Neural progenitor cell (in vitro differentiated cells): ENCODE measurements around the gene SUN1. TPM values are rescaled to one million over a fixed set of nuclear protein-coding genes. Genes with fewer than 3 reads are reported as not detected.

Experiments used
- DNase-seq: peaks from one replicate; pipeline ENCODE4 v3.0.0-alpha.2; 2016; ENCODE audit warnings: low spot score
- H2AFZ ChIP-seq: fragments of 200-600 bp; sonication (generic); replicated peaks from 2 replicates; pipeline ENCODE4 v1.6.1; 2016; ENCODE audit warnings: antibody characterized with exemption
- H3F3A ChIP-seq: fragments of 200-600 bp; sonication (generic); 2 replicates; pipeline ENCODE4 v1.6.1; 2016; ENCODE audit warnings: antibody characterized with exemption, low read depth
- H3K27ac ChIP-seq: fragments of 200-600 bp; sonication (generic); 2 replicates; pipeline ENCODE4 v1.5.1; 2016; ENCODE audit warnings: mild to moderate bottlenecking
- H3K27me3 ChIP-seq: fragments of 200-600 bp; sonication (generic); 2 replicates; pipeline ENCODE4 v1.6.1; 2016; ENCODE audit warnings: mild to moderate bottlenecking, moderate library complexity
- H3K36me3 ChIP-seq: fragments of 200-600 bp; sonication (generic); 2 replicates; pipeline ENCODE4 v1.5.1; 2016
- H3K4me1 ChIP-seq: fragments of 200-600 bp; sonication (generic); 2 replicates; pipeline ENCODE4 v1.6.1; 2016; ENCODE audit warnings: mixed run types
- H3K4me2 ChIP-seq: fragments of 200-600 bp; sonication (generic); 2 replicates; pipeline ENCODE4 v1.6.1; 2016
- H3K4me3 ChIP-seq: fragments of 200-600 bp; sonication (generic); 2 replicates; pipeline ENCODE4 v1.5.1; 2016
- H3K79me2 ChIP-seq: fragments of 200-600 bp; sonication (generic); 2 replicates; pipeline ENCODE4 v1.6.1; 2016; ENCODE audit warnings: low read depth
- H3K9ac ChIP-seq: fragments of 200-600 bp; sonication (generic); 2 replicates; pipeline ENCODE4 v1.6.1; 2016
- H3K9me3 ChIP-seq: fragments of 200-600 bp; sonication (generic); 2 replicates; pipeline ENCODE4 v1.5.1; 2016; ENCODE audit warnings: low read depth
- H4K20me1 ChIP-seq: fragments of 200-600 bp; sonication (generic); 2 replicates; pipeline ENCODE4 v1.6.1; 2016; ENCODE audit warnings: low read depth
- H3K27ac Mint-ChIP-seq: 3 replicates; pipeline ENCODE4 v1.8.0; 2021; ENCODE audit warnings: mixed read lengths
- H3K27me3 Mint-ChIP-seq: 2 replicates; pipeline ENCODE4 v1.8.0; 2022; ENCODE audit warnings: low read depth, mild to moderate bottlenecking, inconsistent platforms, moderate library complexity, mixed read lengths; ENCODE audit not compliant: insufficient read depth
- H3K36me3 Mint-ChIP-seq: 3 replicates; pipeline ENCODE4 v1.8.0; 2021; ENCODE audit warnings: mixed read lengths
- H3K4me1 Mint-ChIP-seq: 3 replicates; pipeline ENCODE4 v1.8.0; 2021; ENCODE audit warnings: mixed read lengths
- H3K4me3 Mint-ChIP-seq: 3 replicates; pipeline ENCODE4 v1.8.0; 2021; ENCODE audit warnings: mild to moderate bottlenecking, moderate library complexity, mixed read lengths
- H3K9me3 Mint-ChIP-seq: 3 replicates; pipeline ENCODE4 v1.8.0; 2020; ENCODE audit warnings: mixed read lengths
- CTCF ChIP-seq: fragments of 200-600 bp; sonication (generic); IDR thresholded peaks from 2 replicates; pipeline ENCODE4 v1.5.1; 2017; ENCODE audit warnings: antibody characterized with exemption, mild to moderate bottlenecking
- EZH2 ChIP-seq: fragments of 200-600 bp; sonication (generic); IDR thresholded peaks from 2 replicates; pipeline ENCODE4 v1.6.1; 2017; ENCODE audit warnings: antibody characterized with exemption, mild to moderate bottlenecking, moderate library complexity
- EZH2phosphoT487 ChIP-seq: fragments of 200-600 bp; sonication (generic); IDR thresholded peaks from 2 replicates; pipeline ENCODE4 v1.6.1; 2017; ENCODE audit warnings: antibody characterized with exemption
- total RNA-seq: library from RNA; depleted of rRNA; stranded (reverse); fragments of >200 nt; gene quantifications from 2 replicates; pipeline ENCODE4 v1.2.3, GENCODE V29; 2015; ENCODE audit warnings: low replicate concordance

The SUN1 gene
- total RNA-seq, 1 donor from 2014 or later, result 104 TPM

DNA sequence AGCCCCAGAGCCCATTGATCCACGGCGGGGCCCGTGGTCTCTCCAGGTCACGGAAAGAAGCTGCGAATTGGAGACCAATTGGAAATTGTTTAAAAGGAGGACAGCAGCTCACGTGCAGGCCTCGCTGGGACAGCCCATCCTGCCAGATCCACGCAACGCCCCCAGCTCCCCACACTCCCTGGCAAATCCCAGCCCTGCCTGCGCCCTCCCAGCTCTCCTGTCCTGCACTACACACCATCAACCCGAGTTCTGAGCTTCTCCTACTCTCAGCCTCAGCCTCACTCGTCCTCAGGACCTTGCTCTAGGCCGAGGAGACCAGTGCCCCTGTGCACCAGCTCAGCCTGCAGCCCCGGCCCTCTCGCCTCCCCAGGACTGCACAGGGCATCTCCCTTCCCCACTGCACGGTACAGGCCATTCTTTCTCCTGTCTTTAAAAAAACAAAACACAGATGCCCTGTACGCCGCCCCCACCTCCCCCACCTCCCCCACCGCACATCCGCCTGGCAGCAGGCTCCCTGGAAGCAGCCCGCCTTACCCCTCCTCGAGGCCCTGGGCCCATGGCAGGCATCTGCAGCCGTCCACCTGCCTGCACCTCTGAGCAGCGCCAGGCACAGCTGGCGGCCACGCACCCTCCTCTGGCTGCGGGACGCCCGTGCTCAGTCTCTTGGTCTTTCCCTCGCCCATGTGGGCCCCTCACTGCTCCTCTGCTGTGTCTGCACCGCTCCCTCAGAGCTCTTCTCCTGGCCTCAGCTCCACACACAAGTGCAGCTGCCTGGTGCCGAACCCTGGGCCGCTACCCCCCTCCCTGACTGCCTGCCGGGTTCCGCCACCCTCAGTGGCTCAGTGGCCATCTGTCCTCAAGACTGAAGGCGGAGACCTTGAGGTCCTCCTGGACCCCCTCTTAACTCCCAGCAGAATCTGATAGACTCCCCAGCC is 48.5 kb upstream of the SUN1 start:
- Histone ChIP-seq H3K4me1 (no peaks in the 10 kb centered on the region), H3K27me3 (no peaks in the 10 kb centered on the region), H3K36me3 (no peaks in the 10 kb centered on the region), H3F3A (peaks cover 6% of the 10 kb centered on the region), H3K9me3 (no peaks in the 10 kb centered on the region), H3K9ac (no peak overlapping the region), H2AFZ (no peak overlapping the region), H4K20me1 (no peaks in the 10 kb centered on the region), H3K4me3 (no peak overlapping the region), H3K27ac (no peak overlapping the region), H3K79me2 (no peaks in the 10 kb centered on the region), H3K4me2 (no peak overlapping the region)
- no peak for DNase-seq
- no peaks in the 10 kb centered on the region for H3K9me3 Mint-ChIP-seq
- no peaks in the 10 kb centered on the region for H3K4me1 Mint-ChIP-seq
- H3K4me3 Mint-ChIP-seq, result no peak overlapping the region
- peaks cover 36% of the 10 kb centered on the region for H3K36me3 Mint-ChIP-seq
- TF ChIP-seq CTCF (no peak), EZH2 (no peak), EZH2phosphoT487 (no peak)
- no peaks in the 10 kb centered on the region for H3K27me3 Mint-ChIP-seq
- peak overlapping the region; percentile 42 for H3K27ac Mint-ChIP-seq

- Mint-ChIP-seq H3K4me1 (no peaks in the 10 kb centered on the region), H3K27ac (peak overlapping the region; percentile 76), H3K36me3 (peaks cover 41% of the 10 kb centered on the region), H3K27me3 (no peaks in the 10 kb centered on the region), H3K9me3 (no peaks in the 10 kb centered on the region), H3K4me3 (no peak overlapping the region)
- Histone ChIP-seq H3K9ac (no peak overlapping the region), H3F3A (peaks cover 6% of the 10 kb centered on the region), H3K27me3 (no peaks in the 10 kb centered on the region), H3K4me3 (no peak overlapping the region), H2AFZ (no peak overlapping the region), H4K20me1 (no peaks in the 10 kb centered on the region), H3K27ac (no peak overlapping the region), H3K4me1 (no peaks in the 10 kb centered on the region), H3K4me2 (no peak overlapping the region), H3K36me3 (no peaks in the 10 kb centered on the region), H3K79me2 (no peaks in the 10 kb centered on the region), H3K9me3 (no peaks in the 10 kb centered on the region)
- no peak for DNase-seq
- TF ChIP-seq CTCF (no peak), EZH2 (no peak), EZH2phosphoT487 (no peak)
These were observed 47.3 kb upstream of the SUN1 start for GRCh38 chr7:784971-785370.

DNA sequence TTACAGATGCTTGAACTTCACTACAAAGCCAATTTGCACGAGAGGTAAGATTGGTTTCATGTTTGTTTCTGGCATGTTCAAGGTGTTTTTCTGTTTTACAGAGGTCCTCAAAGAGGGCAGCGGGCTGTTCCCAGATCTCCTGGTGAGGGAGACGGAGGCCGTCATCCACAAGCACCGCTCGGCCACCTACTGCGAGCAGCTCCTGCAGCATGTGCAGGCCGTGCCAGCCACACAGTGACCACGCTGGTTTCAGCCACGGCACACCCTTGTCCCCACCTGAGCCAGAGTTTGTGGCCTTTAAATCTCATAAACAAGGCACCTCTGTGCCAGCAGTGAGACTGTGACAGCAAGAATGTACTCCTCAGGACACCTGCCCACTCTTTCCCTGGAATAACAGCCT is 46.9 kb upstream of the SUN1 start:
- no peaks in the 10 kb centered on the region for H3K27me3 ChIP-seq
- Mint-ChIP-seq H3K4me3 (no peak overlapping the region), H3K36me3 (peaks cover 41% of the 10 kb centered on the region), H3K27me3 (no peaks in the 10 kb centered on the region), H3K4me1 (no peaks in the 10 kb centered on the region), H3K9me3 (no peaks in the 10 kb centered on the region), H3K27ac (no peak overlapping the region)
- H3K79me2 ChIP-seq, result no peaks in the 10 kb centered on the region
- H3K4me1 ChIP-seq, result no peaks in the 10 kb centered on the region
- no peaks in the 10 kb centered on the region for H4K20me1 ChIP-seq
- peaks cover 6% of the 10 kb centered on the region for H3F3A ChIP-seq
- H3K27ac ChIP-seq, result no peak overlapping the region
- no peak overlapping the region for H2AFZ ChIP-seq
- no peak for TF ChIP-seq EZH2
- TF ChIP-seq EZH2phosphoT487, result no peak
- no peak for TF ChIP-seq CTCF
- no peak overlapping the region for H3K9ac ChIP-seq
- no peaks in the 10 kb centered on the region for H3K9me3 ChIP-seq
- no peaks in the 10 kb centered on the region for H3K36me3 ChIP-seq
- DNase-seq, result no peak
- H3K4me2 ChIP-seq, result no peak overlapping the region
- H3K4me3 ChIP-seq, result no peak overlapping the region
